Measurements from ENCODE around the gene AGBL4. TPM values are rescaled to one million over a fixed set of nuclear protein-coding genes. Genes with fewer than 3 reads are reported as not detected.
A peak's percentile ranks its signal among the peaks of the same experiment; 100 is the strongest.

Gene AGBL4
- total and polyA plus RNA-seq, 9 of the 15 experiments (the other 6 are each of a cell fraction or from before 2014, with no cell fraction given), result 0.11 TPM; not detected in 7

DNA sequence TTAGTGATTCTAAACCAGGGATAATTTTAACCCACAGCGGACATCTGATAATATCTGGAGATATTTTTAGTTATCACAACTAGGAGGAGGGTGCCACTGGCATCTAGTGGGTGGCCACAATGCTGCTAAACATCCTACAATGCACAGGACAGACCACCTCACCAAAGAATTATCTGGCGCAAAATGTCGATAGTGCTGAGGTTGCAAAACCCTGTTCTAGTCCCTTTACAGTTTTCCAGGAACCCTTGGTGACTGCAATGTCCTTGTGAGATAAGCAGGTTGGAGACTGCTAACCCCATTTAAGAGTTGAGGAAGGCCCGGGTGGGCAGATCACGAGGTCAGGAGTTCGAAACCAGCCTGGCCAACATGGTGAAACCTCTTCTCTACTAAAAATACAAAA lies 1083.9 kb downstream of the AGBL4 start:
- CTCF ChIA-PET (ENCODE audit: low intra/inter-chr PET ratio), result no interaction called here
- peak; percentile 60 for TF ChIP-seq MAFK (IDR thresholded peaks at IDR 0.05; ENCODE audit: low read length)
- TF ChIP-seq MAFF (IDR thresholded peaks at IDR 0.05; ENCODE audit: low read length), result peak; percentile 28; the same call in 1 of the 2 replicates
- peak; percentile 25; the same call in 1 of the 2 replicates for TF ChIP-seq ZNF316 (IDR thresholded peaks at IDR 0.05)
- no peak for TF ChIP-seq CHD4 (IDR thresholded peaks at IDR 0.05; ENCODE audit: insufficient read depth, insufficient replicate concordance, low read depth, low read length, poor library complexity, severe bottlenecking)
- Histone ChIP-seq H3K9me3 (replicated peaks; ENCODE audit: control insufficient read depth, insufficient read depth, low read depth, low read length) (no peaks in the 10 kb centered on the region; the same call in 1 of the 2 replicates), H3K27me3 (ENCODE audit: control insufficient read depth in 2 of 2, insufficient read depth in 2 of 2, low read length in 2 of 2) (no peaks in the 10 kb centered on the region), H3K27ac (ENCODE audit: extremely low read depth, low read depth, low read length) (no peak overlapping the region), H3K9me1 (ENCODE audit: control insufficient read depth, insufficient read depth, low read length) (no peaks in the 10 kb centered on the region), H4K20me1 (replicated peaks; ENCODE audit: control insufficient read depth, insufficient read depth, low read length) (no peaks in the 10 kb centered on the region), H2AFZ (ENCODE audit: low read depth, low read length) (no peak overlapping the region), H3K4me3 (no peak overlapping the region), H3K4me2 (ENCODE audit: insufficient read depth, low read length) (no peak overlapping the region), H3K79me2 (ENCODE audit: control insufficient read depth, insufficient read depth, low read length) (no peaks in the 10 kb centered on the region), H3K36me3 (ENCODE audit: control insufficient read depth, insufficient read depth, low read length) (no peaks in the 10 kb centered on the region), H3K4me1 (replicated peaks in 1 of 2; ENCODE audit: control insufficient read depth in 2 of 2, insufficient read depth in 2 of 2, low read length in 2 of 2) (no peaks in the 10 kb centered on the region), H3K9ac (ENCODE audit: insufficient read depth in 1 of 2, low read depth in 2 of 2, low read length in 2 of 2) (no peak overlapping the region)
- WGBS (ENCODE audit: insufficient coverage, low coverage, missing lambda C conversion rate), result 0% methylated on average over 6 of the region's 6 CpGs
- no peak for DNase-seq (ENCODE audit: extremely low read depth in 1 of 4, low spot score in 3 of 4)
- POLR2A ChIA-PET, result no interaction called here
- ATAC-seq, result no peak
- BruUV-seq (replicated peaks), result no TSS peak
- intact Hi-C loops (cut with micrococcal nuclease) (no loop called here), in situ Hi-C loops (cut with MboI) (no loop called here)
- no peak for FAIRE-seq

DNA sequence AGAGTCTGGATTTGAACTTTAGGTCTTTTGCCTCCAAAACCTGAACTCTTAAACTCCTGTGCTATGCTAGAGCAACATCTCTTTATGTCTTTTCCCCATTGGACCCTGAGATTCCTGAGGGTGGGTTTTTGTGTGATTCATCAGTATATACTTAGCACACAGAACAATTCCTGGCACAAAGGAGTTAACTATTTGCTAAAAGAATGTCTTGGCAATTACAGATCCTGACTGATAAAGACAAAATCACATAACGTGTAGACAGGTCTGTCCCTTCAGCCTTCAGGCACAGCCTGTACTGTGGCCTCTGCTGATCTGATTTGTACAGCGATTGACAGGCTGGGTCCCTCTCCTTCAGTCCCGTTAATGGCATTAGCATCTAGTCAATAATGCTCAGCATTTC lies 1084.7 kb downstream of the AGBL4 start:
- POLR2A ChIA-PET, result no interaction called here
- Histone ChIP-seq H2AFZ (ENCODE audit: low read depth, low read length) (no peak overlapping the region), H4K20me1 (replicated peaks; ENCODE audit: control insufficient read depth, insufficient read depth, low read length) (no peaks in the 10 kb centered on the region), H3K36me3 (ENCODE audit: control insufficient read depth, insufficient read depth, low read length) (no peaks in the 10 kb centered on the region), H3K79me2 (ENCODE audit: control insufficient read depth, insufficient read depth, low read length) (no peaks in the 10 kb centered on the region), H3K27me3 (ENCODE audit: control insufficient read depth in 2 of 2, insufficient read depth in 2 of 2, low read length in 2 of 2) (no peaks in the 10 kb centered on the region), H3K9ac (ENCODE audit: insufficient read depth in 1 of 2, low read depth in 2 of 2, low read length in 2 of 2) (no peak overlapping the region), H3K4me1 (replicated peaks in 1 of 2; ENCODE audit: control insufficient read depth in 2 of 2, insufficient read depth in 2 of 2, low read length in 2 of 2) (no peaks in the 10 kb centered on the region), H3K4me2 (ENCODE audit: insufficient read depth, low read length) (no peak overlapping the region), H3K9me3 (replicated peaks; ENCODE audit: control insufficient read depth, insufficient read depth, low read depth, low read length) (no peaks in the 10 kb centered on the region; the same call in 1 of the 2 replicates), H3K4me3 (no peak overlapping the region), H3K27ac (ENCODE audit: extremely low read depth, low read depth, low read length) (no peak overlapping the region), H3K9me1 (ENCODE audit: control insufficient read depth, insufficient read depth, low read length) (no peaks in the 10 kb centered on the region)
- TF ChIP-seq MEF2D (tag; conservative IDR thresholded peaks at IDR 0.05; ENCODE audit: low read depth), result no peak
- no peak for TF ChIP-seq HMGXB4 (CRISPR knock-in tag; IDR thresholded peaks at IDR 0.05)
- no peak for TF ChIP-seq NR2F6 (CRISPR knock-in tag; IDR thresholded peaks at IDR 0.05)
- TF ChIP-seq, protein P1, sequence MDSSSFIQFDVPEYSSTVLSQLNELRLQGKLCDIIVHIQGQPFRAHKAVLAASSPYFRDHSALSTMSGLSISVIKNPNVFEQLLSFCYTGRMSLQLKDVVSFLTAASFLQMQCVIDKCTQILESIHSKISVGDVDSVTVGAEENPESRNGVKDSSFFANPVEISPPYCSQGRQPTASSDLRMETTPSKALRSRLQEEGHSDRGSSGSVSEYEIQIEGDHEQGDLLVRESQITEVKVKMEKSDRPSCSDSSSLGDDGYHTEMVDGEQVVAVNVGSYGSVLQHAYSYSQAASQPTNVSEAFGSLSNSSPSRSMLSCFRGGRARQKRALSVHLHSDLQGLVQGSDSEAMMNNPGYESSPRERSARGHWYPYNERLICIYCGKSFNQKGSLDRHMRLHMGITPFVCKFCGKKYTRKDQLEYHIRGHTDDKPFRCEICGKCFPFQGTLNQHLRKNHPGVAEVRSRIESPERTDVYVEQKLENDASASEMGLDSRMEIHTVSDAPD (CRISPR knock-in tag; IDR thresholded peaks at IDR 0.05), result no peak
- no peak for TF ChIP-seq ZNF384 (IDR thresholded peaks at IDR 0.05; ENCODE audit: low read depth, low read length)
- TF ChIP-seq HNRNPLL (IDR thresholded peaks at IDR 0.05; ENCODE audit: low read depth, low read length, poor library complexity, severe bottlenecking), result no peak
- no peak for TF ChIP-seq ZNF354B (CRISPR knock-in tag; IDR thresholded peaks at IDR 0.05)
- TF ChIP-seq MAFF (IDR thresholded peaks at IDR 0.05; ENCODE audit: low read length), result no peak
- no peak for FAIRE-seq
- DNase-seq (ENCODE audit: extremely low read depth in 1 of 4, low spot score in 3 of 4), result no peak
- CTCF ChIA-PET (ENCODE audit: low intra/inter-chr PET ratio), result no interaction called here
- 0% methylated on average over 3 of the region's 3 CpGs for WGBS (ENCODE audit: insufficient coverage, low coverage, missing lambda C conversion rate)
- in situ Hi-C loops (cut with MboI), result no loop called here
- ATAC-seq, result no peak
- intact Hi-C loops (cut with micrococcal nuclease), result no loop called here
- no TSS peak for BruUV-seq (replicated peaks)
